Activated CD4-positive, alpha-beta T cell treated with anti-CD3 and anti-CD28 coated beads for 1 hour (primary cell): Measurements from ENCODE around the gene EXOC1L.

Experiments used
- DNase-seq: peaks from one replicate; pipeline ENCODE4 v3.0.0-alpha.2; 2020

The EXOC1L gene

GRCh38 chr4:55884851-55885219 lies 65.2 kb downstream of the EXOC1L start:
- DNase-seq: no peak
